HepG2 (cell line): ENCODE measurements around the gene CCNA2. TPM values are rescaled to one million over a fixed set of nuclear protein-coding genes. Genes with fewer than 3 reads are reported as not detected.

Experiments used
- ARNT ChIP-seq: fragments of 450-650 bp; IDR thresholded peaks from 2 replicates; pipeline ENCODE4 v1.6.1; 2017
- ATF1 ChIP-seq: IDR thresholded peaks from 2 replicates; pipeline ENCODE4 v1.6.1; 2016; ENCODE audit warnings: mild to moderate bottlenecking, control low read depth
- LBX2 ChIP-seq: sonication (generic); formaldehyde crosslinking; IDR thresholded peaks from 2 replicates; pipeline ENCODE4 v1.5.0; 2020; ENCODE audit warnings: missing genetic modification reagents, mild to moderate bottlenecking, borderline replicate concordance
- NCOA2 ChIP-seq: sonication (generic); formaldehyde crosslinking; IDR thresholded peaks from 2 replicates; pipeline ENCODE4 v1.8.0; 2022; ENCODE audit warnings: inconsistent platforms
- SIX4 ChIP-seq: sonication (generic); formaldehyde crosslinking; IDR thresholded peaks from 2 replicates; pipeline ENCODE4 v1.4.0; 2020; ENCODE audit warnings: missing genetic modification reagents
- SMAD1 ChIP-seq: sonication (generic); formaldehyde crosslinking; IDR thresholded peaks from 2 replicates; pipeline ENCODE4 v1.4.0; 2020; ENCODE audit warnings: missing genetic modification reagents, low read depth, mild to moderate bottlenecking, borderline replicate concordance
- SNAPC4 ChIP-seq: sonication (generic); formaldehyde crosslinking; IDR thresholded peaks from 2 replicates; pipeline ENCODE4 v1.4.0; 2020; ENCODE audit warnings: mild to moderate bottlenecking, missing genetic modification reagents
- STAG1 ChIP-seq: sonication (generic); formaldehyde crosslinking; IDR thresholded peaks from 2 replicates; pipeline ENCODE4 v1.4.0; 2020; ENCODE audit warnings: missing genetic modification reagents
- ZBTB33 ChIP-seq: sonication (generic); formaldehyde crosslinking; IDR thresholded peaks from 2 replicates; pipeline ENCODE4 v1.4.0; 2020; ENCODE audit warnings: missing genetic modification reagents
- ZBTB7A ChIP-seq: sonication (generic); formaldehyde crosslinking; IDR thresholded peaks from 2 replicates; pipeline ENCODE4 v1.8.0; 2022; ENCODE audit warnings: mild to moderate bottlenecking, missing genetic modification reagents
- ZNF20 ChIP-seq: sonication (generic); formaldehyde crosslinking; IDR thresholded peaks from 2 replicates; pipeline ENCODE4 v1.4.0; 2020; ENCODE audit warnings: mild to moderate bottlenecking, moderate library complexity, missing genetic modification reagents
- ZNF282 ChIP-seq: fragments of 450-650 bp; IDR thresholded peaks from 2 replicates; pipeline ENCODE4 v1.6.1; 2018; ENCODE audit not compliant: partially characterized antibody
- ZNF670 ChIP-seq: sonication (generic); formaldehyde crosslinking; IDR thresholded peaks from 2 replicates; pipeline ENCODE4 v1.8.0; 2022; ENCODE audit warnings: mild to moderate bottlenecking, missing genetic modification reagents, borderline replicate concordance
- ZNF816 ChIP-seq: sonication (generic); formaldehyde crosslinking; IDR thresholded peaks from 2 replicates; pipeline ENCODE4 v1.8.0; 2022; ENCODE audit warnings: missing genetic modification reagents, mild to moderate bottlenecking, borderline replicate concordance
- polyA plus RNA-seq, 8 experiments: library from polyadenylated mRNA; depleted of rRNA in 3 of 8; stranded (reverse) in 7 of 8; unstranded in 1 of 8; fragments of >200 nt; fragmentation: Illumina TruSeq in 4 of 8; extraction: Trizol in 4 of 8; gene quantifications; 2 replicates each; pipeline versions ENCODE4 v1.2.1 to v1.2.3, GENCODE V29; 2011 to 2016; ENCODE audit warnings: low read depth in 4 of 8, missing spikeins in 1 of 8, mixed read lengths in 1 of 8; ENCODE audit not compliant: insufficient read depth in 1 of 8
- total RNA-seq, 5 experiments: library from RNA; depleted of rRNA; stranded (reverse); fragments of >200 nt; fragmentation: Illumina TruSeq; extraction: Trizol; gene quantifications; 2 replicates each; pipeline ENCODE4 v1.2.3, GENCODE V29; 2016; ENCODE audit warnings: low read depth in 1 of 5
- TF ChIP-seq, protein P1 (sequence below): sonication (generic); formaldehyde crosslinking; IDR thresholded peaks from 2 replicates; pipeline ENCODE4 v1.5.0; 2020; ENCODE audit warnings: missing genetic modification reagents
- TF ChIP-seq, protein P2 (sequence below): sonication (generic); formaldehyde crosslinking; IDR thresholded peaks from 2 replicates; pipeline ENCODE4 v1.4.0; 2020; ENCODE audit warnings: missing genetic modification reagents, borderline replicate concordance
- TF ChIP-seq, protein P3 (sequence below): sonication (generic); formaldehyde crosslinking; IDR thresholded peaks from 2 replicates; pipeline ENCODE4 v1.8.0; 2022; ENCODE audit warnings: mild to moderate bottlenecking, missing genetic modification reagents, moderate library complexity

The CCNA2 gene
- total and polyA plus RNA-seq, 2 of the 13 experiments (the other 11 are each of a cell fraction or from before 2014, with no cell fraction given) = 31.3 to 105 TPM

DNA sequence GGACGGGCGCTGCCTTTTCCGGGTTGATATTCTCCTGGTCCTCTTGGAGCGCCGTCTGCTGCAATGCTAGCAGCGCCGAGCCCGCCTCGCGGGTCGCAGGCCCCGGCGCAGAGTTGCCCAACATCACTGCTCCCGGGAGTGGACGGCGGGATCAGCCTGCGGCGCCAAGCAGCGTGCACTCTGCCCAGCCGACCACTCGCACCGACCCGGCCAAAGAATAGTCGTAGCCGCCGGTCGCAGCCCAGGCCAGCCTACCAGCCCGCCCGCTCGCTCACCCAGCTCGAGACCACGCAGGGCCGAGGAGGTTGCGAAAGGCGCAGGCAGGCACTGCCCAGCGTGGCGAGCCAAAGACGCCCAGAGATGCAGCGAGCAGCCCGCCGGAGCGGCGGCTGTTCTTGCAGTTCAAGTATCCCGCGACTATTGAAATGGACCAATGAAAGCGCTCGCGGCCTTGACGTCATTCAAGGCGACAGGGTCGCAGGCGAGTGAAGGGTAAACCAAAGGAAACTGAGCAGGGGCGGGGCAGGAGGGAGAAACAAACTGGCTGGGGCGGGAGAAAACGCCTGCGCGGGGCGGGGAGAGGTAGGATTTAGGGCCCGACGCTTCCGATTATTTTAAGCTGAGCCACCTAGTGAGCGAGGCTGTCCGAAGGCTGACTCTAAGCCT, at the start of gene CCNA2 (continued):
- no peak for TF ChIP-seq ZBTB7A
- no peak for TF ChIP-seq SIX4 (CRISPR knock-in tag)
- TF ChIP-seq SMAD1 (CRISPR knock-in tag) = no peak
- 0 out of 2 replicates have a peak, but pooled peaks have one; percentile 43 for TF ChIP-seq LBX2 (CRISPR knock-in tag)
- no peak for TF ChIP-seq ZBTB33 (CRISPR knock-in tag)
- TF ChIP-seq, protein P1, sequence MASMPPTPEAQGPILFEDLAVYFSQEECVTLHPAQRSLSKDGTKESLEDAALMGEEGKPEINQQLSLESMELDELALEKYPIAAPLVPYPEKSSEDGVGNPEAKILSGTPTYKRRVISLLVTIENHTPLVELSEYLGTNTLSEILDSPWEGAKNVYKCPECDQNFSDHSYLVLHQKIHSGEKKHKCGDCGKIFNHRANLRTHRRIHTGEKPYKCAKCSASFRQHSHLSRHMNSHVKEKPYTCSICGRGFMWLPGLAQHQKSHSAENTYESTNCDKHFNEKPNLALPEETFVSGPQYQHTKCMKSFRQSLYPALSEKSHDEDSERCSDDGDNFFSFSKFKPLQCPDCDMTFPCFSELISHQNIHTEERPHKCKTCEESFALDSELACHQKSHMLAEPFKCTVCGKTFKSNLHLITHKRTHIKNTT (CRISPR knock-in tag) = no peak
- TF ChIP-seq ZNF20 (CRISPR knock-in tag) = no peak
- TF ChIP-seq ATF1 (CRISPR knock-in tag) = peak; percentile 99
- TF ChIP-seq NCOA2 (CRISPR knock-in tag) = no peak
- TF ChIP-seq ARNT = no peak
- peak; percentile 37; the same call in 1 of the 2 replicates for TF ChIP-seq ZNF816 (CRISPR knock-in tag)
- TF ChIP-seq, protein P2, sequence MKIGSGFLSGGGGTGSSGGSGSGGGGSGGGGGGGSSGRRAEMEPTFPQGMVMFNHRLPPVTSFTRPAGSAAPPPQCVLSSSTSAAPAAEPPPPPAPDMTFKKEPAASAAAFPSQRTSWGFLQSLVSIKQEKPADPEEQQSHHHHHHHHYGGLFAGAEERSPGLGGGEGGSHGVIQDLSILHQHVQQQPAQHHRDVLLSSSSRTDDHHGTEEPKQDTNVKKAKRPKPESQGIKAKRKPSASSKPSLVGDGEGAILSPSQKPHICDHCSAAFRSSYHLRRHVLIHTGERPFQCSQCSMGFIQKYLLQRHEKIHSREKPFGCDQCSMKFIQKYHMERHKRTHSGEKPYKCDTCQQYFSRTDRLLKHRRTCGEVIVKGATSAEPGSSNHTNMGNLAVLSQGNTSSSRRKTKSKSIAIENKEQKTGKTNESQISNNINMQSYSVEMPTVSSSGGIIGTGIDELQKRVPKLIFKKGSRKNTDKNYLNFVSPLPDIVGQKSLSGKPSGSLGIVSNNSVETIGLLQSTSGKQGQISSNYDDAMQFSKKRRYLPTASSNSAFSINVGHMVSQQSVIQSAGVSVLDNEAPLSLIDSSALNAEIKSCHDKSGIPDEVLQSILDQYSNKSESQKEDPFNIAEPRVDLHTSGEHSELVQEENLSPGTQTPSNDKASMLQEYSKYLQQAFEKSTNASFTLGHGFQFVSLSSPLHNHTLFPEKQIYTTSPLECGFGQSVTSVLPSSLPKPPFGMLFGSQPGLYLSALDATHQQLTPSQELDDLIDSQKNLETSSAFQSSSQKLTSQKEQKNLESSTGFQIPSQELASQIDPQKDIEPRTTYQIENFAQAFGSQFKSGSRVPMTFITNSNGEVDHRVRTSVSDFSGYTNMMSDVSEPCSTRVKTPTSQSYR (CRISPR knock-in tag) = no peak
- TF ChIP-seq ZNF670 = no peak
- TF ChIP-seq ZNF282 = no peak
- TF ChIP-seq, protein P3, sequence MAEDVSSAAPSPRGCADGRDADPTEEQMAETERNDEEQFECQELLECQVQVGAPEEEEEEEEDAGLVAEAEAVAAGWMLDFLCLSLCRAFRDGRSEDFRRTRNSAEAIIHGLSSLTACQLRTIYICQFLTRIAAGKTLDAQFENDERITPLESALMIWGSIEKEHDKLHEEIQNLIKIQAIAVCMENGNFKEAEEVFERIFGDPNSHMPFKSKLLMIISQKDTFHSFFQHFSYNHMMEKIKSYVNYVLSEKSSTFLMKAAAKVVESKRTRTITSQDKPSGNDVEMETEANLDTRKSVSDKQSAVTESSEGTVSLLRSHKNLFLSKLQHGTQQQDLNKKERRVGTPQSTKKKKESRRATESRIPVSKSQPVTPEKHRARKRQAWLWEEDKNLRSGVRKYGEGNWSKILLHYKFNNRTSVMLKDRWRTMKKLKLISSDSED (CRISPR knock-in tag) = no peak; the same call in 1 of the 2 replicates
- TF ChIP-seq STAG1 (CRISPR knock-in tag) = no peak; the same call in 1 of the 2 replicates
- TF ChIP-seq SNAPC4 (CRISPR knock-in tag) = no peak
